Aorta (tissue), 5 donors: ENCODE measurements around the gene RASGEF1C. TPM values are rescaled to one million over a fixed set of nuclear protein-coding genes. Genes with fewer than 3 reads are reported as not detected.
A peak's percentile ranks its signal among the peaks of the same experiment; 100 is the strongest.

Experiments
- ATAC-seq: fragments of 200-7000 bp; cut with Tn5 transposase; one replicate; pipeline ENCODE4 v1.9.1; 2022; ENCODE audit warnings: moderate library complexity; ENCODE audit not compliant: low FRiP score
- DNase-seq, 2 donors: peaks; one replicate each; pipeline ENCODE4 v3.0.0-alpha.2; 2020
- H3K27ac ChIP-seq, 2 donors: one replicate each; pipeline ENCODE4 v1.5.1; 2013; ENCODE audit warnings: low read length in 2 of 2, mild to moderate bottlenecking in 2 of 2, moderate library complexity in 2 of 2, control low read depth in 1 of 2, inconsistent platforms in 1 of 2, low read depth in 1 of 2
- H3K27me3 ChIP-seq, 2 donors: one replicate each; pipeline ENCODE4 v1.6.1; 2013; ENCODE audit warnings: control low read depth in 1 of 2, low read length in 1 of 2, mild to moderate bottlenecking in 1 of 2, moderate library complexity in 1 of 2; ENCODE audit not compliant: insufficient read depth in 2 of 2, control insufficient read depth in 1 of 2
- H3K36me3 ChIP-seq, 2 donors: one replicate each; pipeline ENCODE4 v1.6.1; 2013; ENCODE audit warnings: control low read depth in 1 of 2, low read length in 1 of 2, mild to moderate bottlenecking in 1 of 2; ENCODE audit not compliant: insufficient read depth in 2 of 2, control insufficient read depth in 1 of 2
- H3K4me1 ChIP-seq, 2 donors: one replicate each; pipeline ENCODE4 v1.6.1; 2013; ENCODE audit warnings: low read length in 2 of 2, control low read depth in 1 of 2, mild to moderate bottlenecking in 1 of 2, moderate library complexity in 1 of 2; ENCODE audit not compliant: insufficient read depth in 2 of 2, control insufficient read depth in 1 of 2
- H3K4me3 ChIP-seq, 2 donors: one replicate each; pipeline ENCODE4 v1.5.1; 2013; ENCODE audit warnings: low read length in 2 of 2, control low read depth in 1 of 2, mild to moderate bottlenecking in 1 of 2
- H3K9me3 ChIP-seq: one replicate; pipeline ENCODE4 v1.6.1; 2013; ENCODE audit warnings: mild to moderate bottlenecking, low read length; ENCODE audit not compliant: control insufficient read depth
- WGBS, 2 donors: extraction: QIAGEN DNeasy Blood & Tissue Kit; methylation state at CpG; one replicate each; pipeline ENCODE4 v1.1.7; 2013; 5-methylcytosine and 5-hydroxymethylcytosine counted together
- intact Hi-C, 2 donors: fragments of 100-400 bp; cut with DNase I; formaldehyde crosslinking; loops; one replicate each; pipeline versions ENCODE4 v1.14.2 to v1.15.0; 2022
- polyA plus RNA-seq, 2 donors: library from polyadenylated mRNA; stranded (reverse); fragments of 200-250 nt; gene quantifications; one replicate each; pipeline ENCODE4 v1.2.3, GENCODE V29; 2013
- total RNA-seq, 2 donors: library from RNA; stranded (reverse); fragmentation: NEBNext Ultra II Directional; extraction: Animal tissue kit (Norgen Biotek cat#: 25700); gene quantifications; one replicate each; pipeline ENCODE4 v1.2.1, GENCODE V29; 2021
- donor health status: healthy with polysubstance abuse.
- donor health status: Bipolar disorder and iron deficiency.
- donor health status: DM: no; HTN: no; CAD: no.
- donor health status: DM: no; HTN: no; CAD: no.
- donor health status: DM: yes; HTN: yes; CAD: no.

The RASGEF1C gene
- total and polyA plus RNA-seq, 4 donors, result 0.66 to 1.2 TPM; not detected in 2

GRCh38 chr5:180098991-180099732 lies 109.8 kb downstream of the RASGEF1C start:
- intact Hi-C loops, result no loop called here
- H3K27me3 ChIP-seq, result no peaks in the 10 kb centered on the region
- 88 to 89% methylated on average over 18 of the region's 18 CpGs for WGBS, 2 donors
- no peak overlapping the region for H3K27ac ChIP-seq
- peak; percentile 30 for ATAC-seq
- no peaks in the 10 kb centered on the region for H3K36me3 ChIP-seq
- no peak overlapping the region for H3K4me3 ChIP-seq
- no peak for DNase-seq
- H3K4me1 ChIP-seq, result no peaks in the 10 kb centered on the region
- H3K9me3 ChIP-seq, result no peaks in the 10 kb centered on the region

- Histone ChIP-seq H3K4me1 (no peaks in the 10 kb centered on the region), H3K27ac (no peak overlapping the region), H3K36me3 (no peaks in the 10 kb centered on the region), H3K4me3 (no peak overlapping the region), H3K9me3 (no peaks in the 10 kb centered on the region), H3K27me3 (no peaks in the 10 kb centered on the region)
- intact Hi-C loops, result no loop called here
- DNase-seq, result no peak
- no peak for ATAC-seq
- WGBS, 2 donors, result 92 to 93% methylated on average over 8 of the region's 8 CpGs
These were observed 110.5 kb downstream of the RASGEF1C start for GRCh38 chr5:180098526-180098925.

GRCh38 chr5:180097926-180098325 lies 111.1 kb downstream of the RASGEF1C start:
- no peaks in the 10 kb centered on the region for H3K36me3 ChIP-seq
- H3K27ac ChIP-seq, result no peak overlapping the region
- WGBS, 2 donors, result 87 to 92% methylated on average over 5 of the region's 5 CpGs
- no peak for DNase-seq
- no peaks in the 10 kb centered on the region for H3K9me3 ChIP-seq
- H3K4me3 ChIP-seq, result no peak overlapping the region
- no peak for ATAC-seq
- H3K27me3 ChIP-seq, result no peaks in the 10 kb centered on the region
- H3K4me1 ChIP-seq, result no peaks in the 10 kb centered on the region
- intact Hi-C loops, result no loop called here

- H3K27ac ChIP-seq, result no peak overlapping the region
- intact Hi-C loops, result no loop called here
- H3K27me3 ChIP-seq, result no peaks in the 10 kb centered on the region
- 89 to 93% methylated on average over 11 of the region's 11 CpGs for WGBS, 2 donors
- no peak overlapping the region for H3K4me3 ChIP-seq
- DNase-seq (no peak), ATAC-seq (no peak)
- H3K9me3 ChIP-seq, result no peaks in the 10 kb centered on the region
- H3K36me3 ChIP-seq, result no peaks in the 10 kb centered on the region
- no peaks in the 10 kb centered on the region for H3K4me1 ChIP-seq
These were observed 111.7 kb downstream of the RASGEF1C start for GRCh38 chr5:180097163-180097894.

GRCh38 chr5:180096616-180097015 lies 112.4 kb downstream of the RASGEF1C start:
- Histone ChIP-seq H3K36me3 (no peaks in the 10 kb centered on the region), H3K9me3 (no peaks in the 10 kb centered on the region), H3K4me1 (no peaks in the 10 kb centered on the region), H3K27ac (no peak overlapping the region), H3K27me3 (no peaks in the 10 kb centered on the region), H3K4me3 (no peak overlapping the region)
- no peak for DNase-seq
- intact Hi-C loops, result no loop called here
- no peak for ATAC-seq
- WGBS, 2 donors, result 87 to 92% methylated on average over 10 of the region's 10 CpGs

GRCh38 chr5:180095545-180095944 lies 113.5 kb downstream of the RASGEF1C start:
- Histone ChIP-seq H3K4me3 (no peak overlapping the region), H3K27ac (no peak overlapping the region), H3K27me3 (no peaks in the 10 kb centered on the region), H3K4me1 (no peaks in the 10 kb centered on the region), H3K9me3 (no peaks in the 10 kb centered on the region), H3K36me3 (no peaks in the 10 kb centered on the region)
- DNase-seq, result no peak
- intact Hi-C loops, result no loop called here
- WGBS, 2 donors, result 81 to 83% methylated on average over 9 of the region's 9 CpGs
- ATAC-seq, result no peak

- H3K36me3 ChIP-seq, result no peaks in the 10 kb centered on the region
- no peaks in the 10 kb centered on the region for H3K4me1 ChIP-seq
- intact Hi-C loops, result no loop called here
- 79 to 80% methylated on average over 9 of the region's 9 CpGs for WGBS, 2 donors
- no peak overlapping the region for H3K27ac ChIP-seq
- no peak overlapping the region for H3K4me3 ChIP-seq
- ATAC-seq (no peak), DNase-seq (peak in 1 of 2 donors; percentile 72)
- no peaks in the 10 kb centered on the region for H3K9me3 ChIP-seq
- no peaks in the 10 kb centered on the region for H3K27me3 ChIP-seq
These were observed 115.2 kb downstream of the RASGEF1C start for GRCh38 chr5:180093651-180094382.

GRCh38 chr5:180093241-180093640 lies 115.8 kb downstream of the RASGEF1C start:
- intact Hi-C loops, result no loop called here

More at GRCh38 chr5:180093241-180093640, 115.8 kb downstream of the RASGEF1C start:
- 96 to 98% methylated on average over 6 of the region's 6 CpGs for WGBS, 2 donors
- Histone ChIP-seq H3K27me3 (no peaks in the 10 kb centered on the region), H3K4me3 (no peak overlapping the region), H3K4me1 (no peaks in the 10 kb centered on the region), H3K36me3 (no peaks in the 10 kb centered on the region), H3K27ac (no peak overlapping the region), H3K9me3 (no peaks in the 10 kb centered on the region)
- DNase-seq, result no peak
- ATAC-seq, result no peak
